Measurements from ENCODE around the gene GMDS.
"Not testable (repeated sequence)": the region's sequence is repeated elsewhere in the genome, so short reads cannot be mapped to it uniquely, and the experiment has no call there.

The GMDS gene

GRCh38 chr6:1850121-1850839 lies 395.1 kb downstream of the GMDS start:
- DNase-seq, result no peak

- DNase-seq, result no peak
Observed at GRCh38 chr6:1849691-1850090, 395.7 kb downstream of the GMDS start.

- no peak for DNase-seq
Observed at GRCh38 chr6:1848752-1849151, 396.7 kb downstream of the GMDS start.

- DNase-seq, result no peak
Observed at GRCh38 chr6:1846611-1847010, 398.8 kb downstream of the GMDS start.

GRCh38 chr6:1845543-1845942 lies 399.9 kb downstream of the GMDS start:
- not testable (repeated sequence) for DNase-seq

- no peak for DNase-seq
Observed at GRCh38 chr6:1842334-1842733, 403.1 kb downstream of the GMDS start.

GRCh38 chr6:1841136-1841535 lies 404.3 kb downstream of the GMDS start:
- DNase-seq, result no peak

GRCh38 chr6:1840491-1841121 lies 404.8 kb downstream of the GMDS start:
- no peak for DNase-seq

- DNase-seq, result no peak
Observed at GRCh38 chr6:1839361-1839760, 406.0 kb downstream of the GMDS start.

- no peak for DNase-seq
Observed at GRCh38 chr6:1838604-1839213, 406.7 kb downstream of the GMDS start.

GRCh38 chr6:1837826-1838225 lies 407.6 kb downstream of the GMDS start:
- DNase-seq, result no peak

GRCh38 chr6:1836690-1837089 lies 408.7 kb downstream of the GMDS start:
- no peak for DNase-seq

GRCh38 chr6:1834646-1835516 lies 410.5 kb downstream of the GMDS start:
- DNase-seq, result no peak

GRCh38 chr6:1834207-1834606 lies 411.2 kb downstream of the GMDS start:
- DNase-seq, result no peak

GRCh38 chr6:1832844-1833787 lies 412.3 kb downstream of the GMDS start:
- no peak for DNase-seq

- no peak for DNase-seq
Observed at GRCh38 chr6:1832358-1832757, 413.0 kb downstream of the GMDS start.

- no peak for DNase-seq
Observed at GRCh38 chr6:1827984-1828793, 417.2 kb downstream of the GMDS start.

GRCh38 chr6:1825926-1826325 lies 419.5 kb downstream of the GMDS start:
- DNase-seq, result no peak

- DNase-seq, result no peak
Observed at GRCh38 chr6:1825277-1825676, 420.1 kb downstream of the GMDS start.

- no peak for DNase-seq
Observed at GRCh38 chr6:1821513-1822183, 423.8 kb downstream of the GMDS start.

GRCh38 chr6:1821164-1821512 lies 424.3 kb downstream of the GMDS start:
- DNase-seq, result no peak
